WI38 (cell line): ENCODE results near the gene ZBED2.
A peak's percentile ranks its signal among the peaks of the same experiment; 100 is the strongest.

Experiments used
- H3K4me3 ChIP-seq: 2 replicates; pipeline ENCODE4 v1.5.1; 2011; ENCODE audit warnings: low read depth, mild to moderate bottlenecking, control low read depth, low read length
- TF ChIP-seq, protein P1 (sequence below): IDR thresholded peaks from 2 replicates; pipeline ENCODE4 v1.5.1; 2012; ENCODE audit warnings: low read depth, mild to moderate bottlenecking, control low read depth, low read length

ZBED2 gene

DNA sequence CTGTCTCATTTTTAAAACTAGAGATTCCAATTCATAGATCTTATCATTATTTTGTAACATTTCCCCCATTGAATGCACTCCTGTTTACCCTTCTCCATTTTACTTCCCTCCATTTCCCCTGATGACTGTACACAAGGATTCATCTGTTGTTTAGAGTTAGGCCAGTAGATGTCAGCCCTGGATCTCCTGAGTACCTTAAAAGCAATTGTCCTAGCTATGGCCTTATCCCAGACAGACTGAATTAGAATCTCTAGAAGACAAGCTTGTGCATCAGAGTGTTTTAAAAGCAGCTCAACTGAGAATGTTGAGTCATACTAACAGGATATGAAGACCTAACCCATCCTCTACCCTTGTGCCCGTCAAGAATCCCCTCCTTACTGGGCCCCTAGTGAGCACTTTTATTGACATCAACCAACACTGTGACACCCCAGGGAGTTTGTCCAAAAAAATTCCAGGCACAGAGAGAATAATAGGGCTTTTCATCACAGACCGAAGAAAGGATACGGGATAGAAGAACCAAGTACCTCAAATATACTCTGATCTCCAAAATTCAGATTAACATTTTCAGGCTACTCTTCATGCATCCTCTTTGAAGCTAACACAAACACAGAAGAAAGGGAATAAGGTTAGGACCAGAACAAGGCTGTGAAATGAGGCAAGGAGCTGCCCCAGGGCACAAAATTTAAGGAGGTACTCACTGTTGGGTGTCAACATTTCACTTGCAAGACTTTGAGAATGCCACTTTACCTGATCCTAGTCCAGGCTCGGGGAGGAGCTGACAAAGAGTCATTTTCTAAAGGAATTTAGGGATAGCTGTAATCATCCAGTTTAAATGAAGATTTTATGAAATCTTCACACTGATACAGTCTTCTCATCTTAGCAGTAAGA lies 17.1 kb downstream of the ZBED2 start:
- no peak overlapping the region for H3K4me3 ChIP-seq
- TF ChIP-seq, protein P1, sequence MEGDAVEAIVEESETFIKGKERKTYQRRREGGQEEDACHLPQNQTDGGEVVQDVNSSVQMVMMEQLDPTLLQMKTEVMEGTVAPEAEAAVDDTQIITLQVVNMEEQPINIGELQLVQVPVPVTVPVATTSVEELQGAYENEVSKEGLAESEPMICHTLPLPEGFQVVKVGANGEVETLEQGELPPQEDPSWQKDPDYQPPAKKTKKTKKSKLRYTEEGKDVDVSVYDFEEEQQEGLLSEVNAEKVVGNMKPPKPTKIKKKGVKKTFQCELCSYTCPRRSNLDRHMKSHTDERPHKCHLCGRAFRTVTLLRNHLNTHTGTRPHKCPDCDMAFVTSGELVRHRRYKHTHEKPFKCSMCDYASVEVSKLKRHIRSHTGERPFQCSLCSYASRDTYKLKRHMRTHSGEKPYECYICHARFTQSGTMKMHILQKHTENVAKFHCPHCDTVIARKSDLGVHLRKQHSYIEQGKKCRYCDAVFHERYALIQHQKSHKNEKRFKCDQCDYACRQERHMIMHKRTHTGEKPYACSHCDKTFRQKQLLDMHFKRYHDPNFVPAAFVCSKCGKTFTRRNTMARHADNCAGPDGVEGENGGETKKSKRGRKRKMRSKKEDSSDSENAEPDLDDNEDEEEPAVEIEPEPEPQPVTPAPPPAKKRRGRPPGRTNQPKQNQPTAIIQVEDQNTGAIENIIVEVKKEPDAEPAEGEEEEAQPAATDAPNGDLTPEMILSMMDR, result peak; percentile 53; the same call in 1 of the 2 replicates

DNA sequence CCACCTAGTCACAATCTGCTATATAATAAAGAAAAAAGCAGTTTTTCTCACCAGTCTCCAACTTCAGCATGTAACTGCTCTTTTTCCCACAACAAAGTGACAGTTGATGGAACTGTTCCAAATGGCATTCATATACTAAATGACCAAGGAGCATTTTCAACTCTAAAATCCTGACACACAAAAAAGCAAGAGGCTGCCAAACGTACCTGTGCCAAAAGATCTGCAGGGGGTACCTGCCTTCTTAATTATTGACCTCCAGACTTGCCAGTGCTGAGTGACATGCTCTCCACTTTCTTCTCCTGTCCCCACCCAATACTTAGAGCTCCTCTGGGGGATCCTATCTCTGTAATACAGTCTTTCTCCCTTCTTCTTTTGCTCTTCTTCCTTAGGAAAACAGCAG lies 18.0 kb downstream of the ZBED2 start:
- TF ChIP-seq, protein P1, result no peak
- H3K4me3 ChIP-seq, result no peak overlapping the region

DNA sequence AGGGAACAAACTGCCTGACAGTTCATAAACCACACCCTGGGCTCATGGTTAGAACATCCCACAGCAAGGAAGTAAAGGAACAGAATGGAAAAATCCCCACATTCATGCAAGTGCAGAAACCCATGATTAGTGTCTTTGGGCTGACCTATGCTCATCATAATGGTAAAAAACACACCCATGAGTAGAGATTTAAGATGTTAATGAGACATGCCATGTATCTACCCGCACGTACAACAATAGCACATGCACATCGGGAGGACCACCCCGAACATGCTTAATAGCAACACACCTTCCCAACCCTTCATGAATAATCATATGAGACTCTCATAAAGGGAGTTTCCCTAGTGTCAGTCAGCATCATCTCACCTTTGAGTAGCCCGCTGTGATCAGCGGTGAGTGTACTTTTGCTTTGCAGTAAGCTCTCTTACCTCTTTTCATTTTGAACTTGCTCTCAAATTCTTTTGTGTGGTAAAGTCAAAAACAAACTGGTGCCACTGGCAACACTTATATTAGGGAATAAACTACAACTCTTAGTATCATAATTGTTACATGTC lies 23.2 kb downstream of the ZBED2 start:
- no peak overlapping the region for H3K4me3 ChIP-seq
- TF ChIP-seq, protein P1, result no peak

DNA sequence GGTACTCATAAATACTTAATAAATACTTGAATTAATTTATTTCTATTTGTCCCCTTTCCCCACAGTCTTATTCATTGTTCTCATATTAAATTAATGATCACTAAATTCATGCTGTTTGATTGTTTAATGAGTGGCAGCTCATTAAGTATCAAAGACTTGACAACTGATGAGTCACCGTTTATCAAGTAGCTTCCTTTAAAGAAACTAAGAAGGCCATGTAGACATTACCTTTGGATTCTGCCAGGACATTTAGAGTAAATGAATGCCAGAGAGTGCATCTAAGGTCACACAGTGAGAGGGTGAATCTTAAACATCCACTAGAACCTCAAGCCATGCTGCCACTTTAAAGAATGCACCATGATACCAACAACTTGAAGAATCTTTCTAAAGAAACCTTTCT lies 23.9 kb downstream of the ZBED2 start:
- TF ChIP-seq, protein P1, result no peak
- H3K4me3 ChIP-seq, result no peak overlapping the region

DNA sequence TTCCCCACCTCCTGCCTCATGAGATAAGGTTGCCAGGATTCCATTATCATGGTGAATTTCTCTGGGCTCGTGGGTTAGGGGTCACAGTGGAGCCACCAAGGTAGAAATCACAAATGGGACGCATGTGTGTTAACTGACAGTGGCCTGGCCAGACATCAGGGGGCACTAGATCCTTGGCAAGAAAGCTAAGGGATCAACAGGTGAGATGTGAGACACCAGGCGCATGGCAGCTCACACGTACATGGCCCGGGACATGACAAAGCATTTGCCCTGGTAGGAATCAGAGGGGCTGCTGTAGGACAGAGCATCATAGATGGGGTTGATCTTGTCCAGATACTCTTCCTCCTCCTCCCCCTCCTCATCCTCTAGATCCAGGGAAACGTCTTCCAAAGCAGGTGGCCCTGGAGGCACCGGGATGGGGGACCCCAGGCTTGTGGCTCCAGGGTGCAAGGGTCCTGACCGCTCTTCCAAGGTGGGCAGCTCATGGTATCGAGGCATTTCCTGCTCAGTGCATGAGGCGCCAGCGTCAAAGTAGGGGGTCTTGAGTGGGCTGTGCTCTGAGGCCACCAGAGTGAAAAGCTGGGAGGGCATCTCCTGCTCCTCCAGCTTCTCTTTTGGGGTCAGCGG lies 24.6 kb downstream of the ZBED2 start:
- TF ChIP-seq, protein P1, result no peak

DNA sequence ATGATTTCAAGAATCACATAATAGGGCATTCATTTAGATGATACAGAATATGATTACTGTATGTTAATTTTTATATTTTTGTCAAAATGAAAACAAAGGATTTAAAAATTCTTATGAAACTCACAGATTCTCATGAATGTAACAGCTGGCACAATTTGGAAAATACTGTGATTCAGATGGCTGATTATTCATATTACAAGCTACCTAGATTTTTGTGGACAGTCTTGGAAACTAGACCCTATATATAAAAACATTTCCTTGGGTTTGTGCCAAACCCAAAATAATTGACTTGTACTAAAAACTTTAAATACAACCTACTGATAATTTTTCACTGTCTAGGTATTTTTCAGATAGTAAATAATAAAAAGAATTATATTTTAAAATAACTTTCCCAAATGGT lies 26.2 kb downstream of the ZBED2 start:
- TF ChIP-seq, protein P1, result no peak
- H3K4me3 ChIP-seq, result no peak overlapping the region

More for the DNA sequence above, 24.6 kb downstream of the ZBED2 start:
- no peak overlapping the region for H3K4me3 ChIP-seq

DNA sequence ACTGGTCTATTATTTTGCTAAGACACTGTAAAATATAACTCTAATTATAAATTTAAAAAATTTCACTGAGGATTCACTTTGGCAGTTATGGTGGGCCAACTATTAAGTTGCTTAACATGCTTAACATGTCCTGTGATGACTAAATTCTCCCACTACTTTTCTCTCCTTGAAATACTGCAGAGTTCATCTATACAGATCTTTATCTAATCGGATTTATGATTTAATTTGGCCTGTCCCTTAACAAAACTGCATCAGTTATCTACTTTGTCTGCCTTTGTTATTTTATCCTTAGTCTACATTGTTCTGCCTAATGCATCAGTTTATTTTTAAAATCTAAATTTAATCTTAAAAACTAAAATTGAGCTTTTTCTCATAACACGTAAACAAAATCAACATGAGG lies 26.8 kb downstream of the ZBED2 start:
- no peak overlapping the region for H3K4me3 ChIP-seq
- TF ChIP-seq, protein P1, result no peak
